H9 (cell line): ENCODE results near the gene ARHGAP24. TPM values are rescaled to one million over a fixed set of nuclear protein-coding genes. Genes with fewer than 3 reads are reported as not detected.

Experiments used
- DNase-seq: peaks from one replicate; pipeline ENCODE4 v3.0.0-alpha.2; 2017
- H2AFZ ChIP-seq: one replicate; pipeline ENCODE4 v1.6.1; 2013; ENCODE audit warnings: mild to moderate bottlenecking, low read length, control low read depth, moderate library complexity
- H2AK5ac ChIP-seq: 2 replicates; pipeline ENCODE4 v1.6.1; 2013; ENCODE audit warnings: low read length, control low read depth, mixed read lengths; ENCODE audit not compliant: insufficient read length
- H2BK120ac ChIP-seq: one replicate; pipeline ENCODE4 v1.6.1; 2013; ENCODE audit warnings: low read depth, mild to moderate bottlenecking, low read length, control low read depth, inconsistent platforms; ENCODE audit not compliant: poor library complexity, severe bottlenecking
- H2BK12ac ChIP-seq: 2 replicates; pipeline ENCODE4 v1.6.1; 2013; ENCODE audit warnings: low read length, control low read depth, mixed read lengths, low read depth; ENCODE audit not compliant: insufficient read length
- H2BK15ac ChIP-seq: 2 replicates; pipeline ENCODE4 v1.6.1; 2013; ENCODE audit warnings: low read depth, low read length, control low read depth
- H2BK20ac ChIP-seq: one replicate; pipeline ENCODE4 v1.6.1; 2013; ENCODE audit warnings: low read depth, mild to moderate bottlenecking, low read length, control low read depth, inconsistent platforms; ENCODE audit not compliant: poor library complexity, severe bottlenecking
- H2BK5ac ChIP-seq: 2 replicates; pipeline ENCODE4 v1.6.1; 2013; ENCODE audit warnings: low read length, control low read depth, mixed read lengths; ENCODE audit not compliant: insufficient read length
- H3K14ac ChIP-seq: 2 replicates; pipeline ENCODE4 v1.6.1; 2013; ENCODE audit warnings: low read length, control low read depth; ENCODE audit not compliant: insufficient read depth
- H3K18ac ChIP-seq: 2 replicates; pipeline ENCODE4 v1.6.1; 2013; ENCODE audit warnings: low read depth, mild to moderate bottlenecking, mixed read lengths, low read length, control low read depth; ENCODE audit not compliant: insufficient read length
- H3K23ac ChIP-seq: 2 replicates; pipeline ENCODE4 v1.6.1; 2013; ENCODE audit warnings: low read length, control low read depth, mixed read lengths, low read depth; ENCODE audit not compliant: insufficient read length
- H3K23me2 ChIP-seq: 2 replicates; pipeline ENCODE4 v1.6.1; 2013; ENCODE audit warnings: low read depth, mild to moderate bottlenecking, mixed read lengths, low read length, control low read depth; ENCODE audit not compliant: insufficient read length, poor library complexity, severe bottlenecking
- H3K27ac ChIP-seq: 2 replicates; pipeline ENCODE4 v1.5.1; 2013; ENCODE audit warnings: low read length, control low read depth, mixed read lengths, low read depth; ENCODE audit not compliant: insufficient read length
- H3K27me3 ChIP-seq: 2 replicates; pipeline ENCODE4 v1.6.1; 2013; ENCODE audit warnings: low read length, control low read depth, inconsistent platforms; ENCODE audit not compliant: insufficient read depth
- H3K4ac ChIP-seq: 2 replicates; pipeline ENCODE4 v1.6.1; 2013; ENCODE audit warnings: low read depth, mild to moderate bottlenecking, control low read depth, inconsistent platforms, low read length, moderate library complexity
- H3K4me1 ChIP-seq: 2 replicates; pipeline ENCODE4 v1.6.1; 2013; ENCODE audit warnings: low read length, control low read depth, inconsistent platforms; ENCODE audit not compliant: insufficient read depth
- H3K4me2 ChIP-seq: 2 replicates; pipeline ENCODE4 v1.6.1; 2013; ENCODE audit warnings: low read length, control low read depth, mixed read lengths; ENCODE audit not compliant: insufficient read length, insufficient read depth
- H3K56ac ChIP-seq: 2 replicates; pipeline ENCODE4 v1.6.1; 2013; ENCODE audit warnings: low read depth, mild to moderate bottlenecking, mixed read lengths, low read length, control low read depth; ENCODE audit not compliant: insufficient read length
- H3K79me1 ChIP-seq: 2 replicates; pipeline ENCODE4 v1.6.1; 2013; ENCODE audit warnings: low read depth, mild to moderate bottlenecking, moderate library complexity, low read length, control low read depth, inconsistent platforms; ENCODE audit not compliant: insufficient read depth, poor library complexity, severe bottlenecking
- H3K79me2 ChIP-seq: 2 replicates; pipeline ENCODE4 v1.6.1; 2013; ENCODE audit warnings: low read length, control low read depth, inconsistent platforms; ENCODE audit not compliant: insufficient read depth
- H3K9ac ChIP-seq: 2 replicates; pipeline ENCODE4 v1.6.1; 2013; ENCODE audit warnings: low read length, control low read depth, mixed read lengths; ENCODE audit not compliant: insufficient read length; ENCODE audit errors: extremely low read depth
- H3K9me3 ChIP-seq: one replicate; pipeline ENCODE4 v1.6.1; 2013; ENCODE audit warnings: low read depth, low read length, inconsistent platforms; ENCODE audit not compliant: control insufficient read depth
- H3T11ph ChIP-seq: one replicate; pipeline ENCODE4 v1.6.1; 2013; ENCODE audit warnings: mild to moderate bottlenecking, low read length, control low read depth, inconsistent platforms
- H4K20me1 ChIP-seq: one replicate; pipeline ENCODE4 v1.6.1; 2013; ENCODE audit not compliant: control insufficient read depth, insufficient read length, insufficient read depth
- H4K5ac ChIP-seq: 2 replicates; pipeline ENCODE4 v1.6.1; 2013; ENCODE audit warnings: low read depth, mild to moderate bottlenecking, mixed read lengths, low read length, control low read depth; ENCODE audit not compliant: insufficient read length
- H4K8ac ChIP-seq: replicated peaks from 2 replicates; pipeline ENCODE4 v1.6.1; 2013; ENCODE audit warnings: low read length, control low read depth, mixed read lengths, low read depth; ENCODE audit not compliant: insufficient read length
- H4K91ac ChIP-seq: 2 replicates; pipeline ENCODE4 v1.6.1; 2013; ENCODE audit warnings: low read depth, mild to moderate bottlenecking, moderate library complexity, mixed read lengths, low read length, control low read depth; ENCODE audit not compliant: insufficient read length
- H3K27ac Mint-ChIP-seq, 3 experiments: 2 replicates in 2 of 3; 3 replicates in 1 of 3; pipeline ENCODE4 v1.8.0; 2020 to 2021; ENCODE audit warnings: mixed read lengths in 3 of 3, mild to moderate bottlenecking in 1 of 3, moderate library complexity in 1 of 3
- H3K27me3 Mint-ChIP-seq: 2 replicates; pipeline ENCODE4 v1.8.0; 2021; ENCODE audit warnings: low read depth, mild to moderate bottlenecking, moderate library complexity, mixed read lengths
- H3K36me3 Mint-ChIP-seq, 3 experiments: 2 replicates in 2 of 3; 3 replicates in 1 of 3; pipeline ENCODE4 v1.8.0; 2020 to 2021; ENCODE audit warnings: low read depth in 3 of 3, mixed read lengths in 3 of 3; ENCODE audit not compliant: insufficient read depth in 1 of 3
- H3K4me1 Mint-ChIP-seq, 2 experiments: 2 replicates each; pipeline ENCODE4 v1.8.0; 2020; ENCODE audit warnings: mixed read lengths in 2 of 2
- H3K4me3 Mint-ChIP-seq, 2 experiments: 2 replicates in 1 of 2; 3 replicates in 1 of 2; pipeline ENCODE4 v1.8.0; 2020 to 2021; ENCODE audit warnings: mild to moderate bottlenecking in 2 of 2, mixed read lengths in 2 of 2, moderate library complexity in 1 of 2
- H3K9me3 Mint-ChIP-seq, 2 experiments: 2 replicates in 1 of 2; 3 replicates in 1 of 2; pipeline ENCODE4 v1.8.0; 2020; ENCODE audit warnings: mild to moderate bottlenecking in 2 of 2, mixed read lengths in 2 of 2, moderate library complexity in 1 of 2
- CTCF ChIP-seq: fragments of 200-600 bp; sonication (generic); conservative IDR thresholded peaks from 3 replicates; pipeline ENCODE4 v1.8.0; 2021; ENCODE audit warnings: antibody characterized with exemption, mild to moderate bottlenecking
- WGBS: extraction: QIAGEN DNeasy Blood & Tissue Kit; methylation state at CpG from one replicate; pipeline ENCODE4 v1.1.7; 2013; ENCODE audit warnings: missing lambda C conversion rate, low lambda C conversion rate, mixed read lengths; ENCODE audit not compliant: insufficient read length; ENCODE audit errors: extremely low coverage; 5-methylcytosine and 5-hydroxymethylcytosine counted together
- total RNA-seq: library from RNA; stranded (reverse); gene quantifications from 2 replicates; pipeline ENCODE4 v1.2.1, GENCODE V29; 2021

ARHGAP24 gene
- total RNA-seq, 1 experiment from 2014 or later, result 0.37 TPM

GRCh38 chr4:85452058-85452731 lies 22.8 kb upstream of the ARHGAP24 start:
- H2AFZ ChIP-seq, result no peak overlapping the region
- WGBS, result no CpG with 5 or more reads among the region's 3 CpGs
- no peak overlapping the region for H3K14ac ChIP-seq

More at GRCh38 chr4:85452058-85452731, 22.8 kb upstream of the ARHGAP24 start:
- Histone ChIP-seq H3K79me1 (no peaks in the 10 kb centered on the region), H2BK120ac (no peak overlapping the region), H3K27me3 (no peaks in the 10 kb centered on the region), H3K79me2 (no peaks in the 10 kb centered on the region), H2AK5ac (no peak overlapping the region), H3K4me1 (no peaks in the 10 kb centered on the region), H3K4me2 (no peak overlapping the region), H3T11ph (no peak overlapping the region), H3K23ac (no peak overlapping the region), H2BK20ac (no peak overlapping the region), H2BK5ac (no peak overlapping the region), H4K20me1 (no peaks in the 10 kb centered on the region), H4K5ac (no peak overlapping the region), H3K18ac (no peak overlapping the region), H3K27ac (no peak overlapping the region), H3K4ac (no peak overlapping the region), H2BK15ac (no peak overlapping the region), H2BK12ac (no peak overlapping the region), H3K56ac (no peak overlapping the region), H4K8ac (no peak overlapping the region), H3K23me2 (no peaks in the 10 kb centered on the region), H3K9me3 (no peaks in the 10 kb centered on the region), H3K9ac (no peak overlapping the region), H4K91ac (no peak overlapping the region)
- no peak overlapping the region for H3K27ac Mint-ChIP-seq
- peaks cover 2 to 5% of the 10 kb centered on the region in 2 experiments; a peak in 2 of 5 replicates for H3K9me3 Mint-ChIP-seq
- TF ChIP-seq CTCF, result no peak
- no peaks in the 10 kb centered on the region for H3K36me3 Mint-ChIP-seq
- peaks cover 2% of the 10 kb centered on the region; the same call in 1 of the 2 replicates for H3K27me3 Mint-ChIP-seq
- no peak overlapping the region for H3K4me3 Mint-ChIP-seq
- DNase-seq, result no peak
- H3K4me1 Mint-ChIP-seq, result peaks cover 3 to 10% of the 10 kb centered on the region in 2 experiments; a peak in 1 of 4 replicates
